B cell (primary cell): ENCODE results near the gene MBTPS1. TPM values are rescaled to one million over a fixed set of nuclear protein-coding genes. Genes with fewer than 3 reads are reported as not detected.

Experiments
- ATAC-seq: fragments of 200-7000 bp; cut with Tn5 transposase; one replicate; pipeline ENCODE4 v1.10.0; 2021; ENCODE audit warnings: low read depth, mild to moderate bottlenecking, moderate number of reproducible peaks, moderate library complexity
- CTCF ChIA-PET: fragments of 350-600 bp; sonication (Branson Sonifier 250); formaldehyde crosslinking; loops from one replicate; lab custom pipeline; 2021; ENCODE audit warnings: antibody characterized with exemption, inconsistent platforms; lab: Charles Lee
- POLR2A ChIA-PET: fragments of 350-600 bp; sonication (Branson Sonifier 250); formaldehyde crosslinking; loops from one replicate; lab custom pipeline; 2021; ENCODE audit warnings: antibody characterized with exemption; lab: Charles Lee
- DNase-seq: peaks from one replicate; pipeline ENCODE4 v3.0.0; 2013
- H2AFZ ChIP-seq: 2 replicates; pipeline ENCODE4 v1.6.1; 2012; ENCODE audit warnings: mild to moderate bottlenecking, low read depth, low read length; ENCODE audit not compliant: insufficient read depth, poor library complexity, severe bottlenecking
- H3K27ac ChIP-seq, 2 donors: 1 replicate in 1 of 2; 2 replicates in 1 of 2; pipeline ENCODE4 v1.5.1; 2012 to 2013; ENCODE audit warnings: low read length in 2 of 2, mild to moderate bottlenecking in 2 of 2, moderate library complexity in 1 of 2
- H3K27me3 ChIP-seq, 4 experiments: fragments of 200-600 bp in 1 of 4; sonication (generic) in 1 of 4; replicated peaks in 1 of 4; 1 replicate in 2 of 4; 2 replicates in 2 of 4; pipeline versions ENCODE4 v1.6.1 to v1.7.0; 2013 to 2016; ENCODE audit warnings: low read length in 3 of 4, mild to moderate bottlenecking in 2 of 4, mixed read lengths in 1 of 4, moderate library complexity in 1 of 4; ENCODE audit not compliant: insufficient read depth in 4 of 4, control insufficient read depth in 3 of 4; ENCODE audit errors: control extremely low read depth in 1 of 4
- H3K36me3 ChIP-seq, 2 experiments: replicated peaks in 1 of 2; 1 replicate in 1 of 2; 2 replicates in 1 of 2; pipeline versions ENCODE4 v1.6.1 to v1.7.1; 2013; ENCODE audit warnings: low read length in 1 of 2; ENCODE audit not compliant: insufficient read depth in 2 of 2, control insufficient read depth in 1 of 2; ENCODE audit errors: control extremely low read depth in 1 of 2, extremely low read depth in 1 of 2
- H3K4me1 ChIP-seq, 2 donors: fragments of 200-600 bp in 1 of 2; sonication (generic) in 1 of 2; 1 replicate in 1 of 2; 2 replicates in 1 of 2; pipeline versions ENCODE4 v1.5.1 to v1.6.1; 2013 to 2017; ENCODE audit warnings: low read length in 2 of 2; ENCODE audit not compliant: control insufficient read depth in 2 of 2, insufficient read depth in 2 of 2
- H3K4me2 ChIP-seq: replicated peaks from 2 replicates; pipeline ENCODE3; 2012; ENCODE audit warnings: mild to moderate bottlenecking, low read depth, low read length; ENCODE audit not compliant: poor library complexity, severe bottlenecking
- H3K4me3 ChIP-seq, 5 experiments: fragments of 200-600 bp in 1 of 5; sonication (generic) in 1 of 5; 1 replicate in 3 of 5; 2 replicates in 2 of 5; pipeline versions ENCODE4 v1.5.1 to v1.7.0; 2011 to 2016; ENCODE audit warnings: low read length in 4 of 5, mild to moderate bottlenecking in 4 of 5, low read depth in 2 of 5, control low read depth in 1 of 5, moderate library complexity in 1 of 5; ENCODE audit not compliant: insufficient read depth in 1 of 5; ENCODE audit errors: control extremely low read depth in 1 of 5, extremely low read depth in 1 of 5
- H3K79me2 ChIP-seq: fragments of 200-600 bp; sonication (generic); one replicate; pipeline ENCODE4 v1.6.0; 2016; ENCODE audit warnings: low read length; ENCODE audit not compliant: control insufficient read depth, insufficient read depth
- H3K9ac ChIP-seq: fragments of 200-600 bp; sonication (generic); 2 replicates; pipeline ENCODE4 v1.6.1; 2017; ENCODE audit warnings: mild to moderate bottlenecking, low read length, moderate library complexity
- H3K9me3 ChIP-seq, 3 donors: one replicate each; pipeline versions ENCODE4 v1.6.1 to v1.7.1; 2013; ENCODE audit warnings: low read length in 2 of 3; ENCODE audit not compliant: control insufficient read depth in 2 of 3, insufficient read depth in 1 of 3; ENCODE audit errors: control extremely low read depth in 1 of 3
- H4K20me1 ChIP-seq: 2 replicates; pipeline ENCODE4 v1.6.0; 2012; ENCODE audit warnings: mild to moderate bottlenecking, low read length; ENCODE audit not compliant: insufficient read depth, control insufficient read depth, poor library complexity, severe bottlenecking
- H3K27ac Mint-ChIP-seq: one replicate; pipeline ENCODE4 v1.8.0; 2021; ENCODE audit warnings: mixed read lengths
- H3K27me3 Mint-ChIP-seq: one replicate; pipeline ENCODE4 v1.8.0; 2021; ENCODE audit warnings: mixed read lengths
- H3K4me1 Mint-ChIP-seq: one replicate; pipeline ENCODE4 v1.8.0; 2021; ENCODE audit warnings: mixed read lengths
- H3K4me3 Mint-ChIP-seq: one replicate; pipeline ENCODE4 v1.8.0; 2021; ENCODE audit warnings: mixed read lengths
- H3K9me3 Mint-ChIP-seq: one replicate; pipeline ENCODE4 v1.8.0; 2022; ENCODE audit warnings: mixed read lengths; ENCODE audit not compliant: insufficient read depth
- CTCF ChIP-seq: fragments of 200-600 bp; IDR thresholded peaks from one replicate; pipeline ENCODE4 v1.8.0; 2022; ENCODE audit warnings: antibody characterized with exemption, mild to moderate bottlenecking
- EZH2 ChIP-seq: IDR thresholded peaks from 2 replicates; pipeline ENCODE4 v1.6.1; 2012; ENCODE audit warnings: borderline replicate concordance, low read depth, mild to moderate bottlenecking, moderate library complexity, low read length; ENCODE audit not compliant: insufficient read depth, poor library complexity, severe bottlenecking
- WGBS: methylation state at CpG from one replicate; pipeline ENCODE4 v1.1.5; 2013; ENCODE audit warnings: missing lambda C conversion rate; ENCODE audit not compliant: insufficient coverage; 5-methylcytosine and 5-hydroxymethylcytosine counted together
- intact Hi-C: fragments of 100-400 bp; cut with micrococcal nuclease; formaldehyde crosslinking; loops from one replicate; pipeline ENCODE4 v1.10.0; 2022
- polyA plus RNA-seq: library from polyadenylated mRNA; depleted of rRNA; stranded (reverse); fragments of >200 nt; gene quantifications from 2 replicates; pipeline ENCODE4 v1.2.3, GENCODE V29; 2012
- total RNA-seq, 2 donors: library from RNA; stranded (reverse); fragments of 120-200 nt in 1 of 2; gene quantifications; 1 replicate in 1 of 2; 2 replicates in 1 of 2; pipeline versions ENCODE4 v1.2.3 to v1.2.4, GENCODE V29; 2013 to 2022

The MBTPS1 gene
- total and polyA plus RNA-seq, 2 donors (not counting 1 experiment from before 2014, with no cell fraction given), result 85.9 to 120 TPM

- H3K4me3 ChIP-seq, result no peak overlapping the region
- Mint-ChIP-seq H3K27me3 (peaks cover 37% of the 10 kb centered on the region), H3K4me1 (no peaks in the 10 kb centered on the region), H3K4me3 (no peak overlapping the region), H3K9me3 (peaks cover 3% of the 10 kb centered on the region), H3K27ac (no peak overlapping the region)
- H3K9me3 ChIP-seq, result peaks cover 0 to 11% (median 0%) of the 10 kb centered on the region in 3 donors
- no peaks in the 10 kb centered on the region for H3K79me2 ChIP-seq
- POLR2A ChIA-PET, result no interaction called here
- no peak overlapping the region for H3K4me2 ChIP-seq
- H3K4me1 ChIP-seq, result no peaks in the 10 kb centered on the region
- TF ChIP-seq CTCF (no peak), EZH2 (no peak)
- WGBS, result 85% methylated on average over 13 of the region's 14 CpGs
- no peak overlapping the region for H3K9ac ChIP-seq
- no peaks in the 10 kb centered on the region for H4K20me1 ChIP-seq
- ATAC-seq (no peak), DNase-seq (no peak)
- CTCF ChIA-PET, result no interaction called here
- H3K36me3 ChIP-seq, result no peaks in the 10 kb centered on the region
- H3K27me3 ChIP-seq, result peaks cover 0 to 23% (median 3%) of the 10 kb centered on the region in 4 experiments
- H2AFZ ChIP-seq, result no peak overlapping the region
- H3K27ac ChIP-seq, result no peak overlapping the region
- intact Hi-C loops, result no loop called here
Observed at GRCh38 chr16:84040226-84040822, 76.4 kb downstream of the MBTPS1 start.

- no peak for DNase-seq
Observed at GRCh38 chr16:84039696-84040095, 77.0 kb downstream of the MBTPS1 start.

More at GRCh38 chr16:84039696-84040095, 77.0 kb downstream of the MBTPS1 start:
- intact Hi-C loops, result no loop called here
- no peak overlapping the region for H2AFZ ChIP-seq
- no peak overlapping the region for H3K27ac ChIP-seq
- no peak for TF ChIP-seq CTCF
- no peak for TF ChIP-seq EZH2
- H3K9me3 Mint-ChIP-seq, result peaks cover 3% of the 10 kb centered on the region
- 96% methylated on average over 5 of the region's 12 CpGs for WGBS
- no peak overlapping the region for H3K27ac Mint-ChIP-seq
- H3K4me3 ChIP-seq, result no peak overlapping the region
- peaks cover 37% of the 10 kb centered on the region for H3K27me3 Mint-ChIP-seq
- POLR2A ChIA-PET, result interaction anchor here (0.7 kb wide), 1 partner anchor 340 kb away, joined by 3 read pairs; no protein-coding TSS in a partner anchor
- H3K9ac ChIP-seq, result no peak overlapping the region
- no peak overlapping the region for H3K4me3 Mint-ChIP-seq
- H3K9me3 ChIP-seq, result peaks cover 0 to 11% (median 0%) of the 10 kb centered on the region in 3 donors
- H3K4me1 Mint-ChIP-seq, result no peaks in the 10 kb centered on the region
- H3K36me3 ChIP-seq, result no peaks in the 10 kb centered on the region
- no peaks in the 10 kb centered on the region for H4K20me1 ChIP-seq
- no peak for ATAC-seq
- H3K4me1 ChIP-seq, result no peaks in the 10 kb centered on the region
- H3K27me3 ChIP-seq, result peaks cover 0 to 21% (median 3%) of the 10 kb centered on the region in 4 experiments
- H3K4me2 ChIP-seq, result no peak overlapping the region
- CTCF ChIA-PET, result no interaction called here
- no peaks in the 10 kb centered on the region for H3K79me2 ChIP-seq
